Nephron progenitor cell (in vitro differentiated cells): Measurements from ENCODE around the gene IQCN.
"Not testable (repeated sequence)": the region's sequence is repeated elsewhere in the genome, so short reads cannot be mapped to it uniquely, and the experiment has no call there.

ENCODE experiments used
- DNase-seq: peaks from one replicate; pipeline ENCODE4 v3.0.0; 2021
- H3K27ac Mint-ChIP-seq: 2 replicates; pipeline ENCODE4 v1.8.0; 2021; ENCODE audit warnings: mild to moderate bottlenecking, moderate library complexity, mixed read lengths
- H3K27me3 Mint-ChIP-seq: 2 replicates; pipeline ENCODE4 v1.8.0; 2021; ENCODE audit warnings: mild to moderate bottlenecking, low read depth, mixed read lengths; ENCODE audit not compliant: poor library complexity
- H3K36me3 Mint-ChIP-seq: 2 replicates; pipeline ENCODE4 v1.8.0; 2021; ENCODE audit warnings: low read depth, mixed read lengths
- H3K4me1 Mint-ChIP-seq: 2 replicates; pipeline ENCODE4 v1.8.0; 2021; ENCODE audit warnings: mixed read lengths
- H3K4me3 Mint-ChIP-seq: 2 replicates; pipeline ENCODE4 v1.8.0; 2021; ENCODE audit warnings: mild to moderate bottlenecking, moderate library complexity, mixed read lengths
- H3K9me3 Mint-ChIP-seq: 2 replicates; pipeline ENCODE4 v1.8.0; 2021; ENCODE audit warnings: mild to moderate bottlenecking, moderate library complexity, mixed read lengths
- CTCF ChIP-seq: fragments of 200-600 bp; sonication (generic); IDR thresholded peaks from 2 replicates; pipeline ENCODE4 v1.5.0; 2021; ENCODE audit warnings: antibody characterized with exemption

The IQCN gene

GRCh38 chr19:18216789-18217188, 57.5 kb downstream of the IQCN start:
- Mint-ChIP-seq H3K9me3 (no peaks in the 10 kb centered on the region), H3K27ac (no peak overlapping the region), H3K27me3 (peaks cover 56% of the 10 kb centered on the region), H3K36me3 (no peaks in the 10 kb centered on the region), H3K4me3 (no peak overlapping the region), H3K4me1 (peaks cover 14% of the 10 kb centered on the region)
- TF ChIP-seq CTCF: no peak
- DNase-seq: no peak

- no peak overlapping the region for H3K4me3 Mint-ChIP-seq
- no peaks in the 10 kb centered on the region for H3K9me3 Mint-ChIP-seq
- no peak for TF ChIP-seq CTCF
- peaks cover 48% of the 10 kb centered on the region for H3K27me3 Mint-ChIP-seq
- H3K4me1 Mint-ChIP-seq: peaks cover 16% of the 10 kb centered on the region
- H3K36me3 Mint-ChIP-seq: no peaks in the 10 kb centered on the region
- no peak overlapping the region for H3K27ac Mint-ChIP-seq
- no peak for DNase-seq
These were observed 59.3 kb downstream of the IQCN start for GRCh38 chr19:18214779-18215433.

- DNase-seq: no peak
- peaks cover 39% of the 10 kb centered on the region for H3K27me3 Mint-ChIP-seq
- peaks cover 22% of the 10 kb centered on the region for H3K4me1 Mint-ChIP-seq
- H3K27ac Mint-ChIP-seq: no peak overlapping the region
- H3K4me3 Mint-ChIP-seq: no peak overlapping the region
- no peaks in the 10 kb centered on the region for H3K36me3 Mint-ChIP-seq
- no peaks in the 10 kb centered on the region for H3K9me3 Mint-ChIP-seq
- TF ChIP-seq CTCF: no peak
These were observed 62.6 kb downstream of the IQCN start for GRCh38 chr19:18211683-18212082.

GRCh38 chr19:18209912-18210311, 64.3 kb downstream of the IQCN start:
- not testable (repeated sequence) for H3K4me3 Mint-ChIP-seq, H3K27ac Mint-ChIP-seq, H3K36me3 Mint-ChIP-seq, DNase-seq, H3K9me3 Mint-ChIP-seq
- peaks cover 42% of the 10 kb centered on the region for H3K27me3 Mint-ChIP-seq
- peaks cover 29% of the 10 kb centered on the region for H3K4me1 Mint-ChIP-seq

- peak; percentile 55 for TF ChIP-seq CTCF
- DNase-seq: peak; percentile 58
- no peaks in the 10 kb centered on the region for H3K36me3 Mint-ChIP-seq
- no peak overlapping the region for H3K27ac Mint-ChIP-seq
- peaks cover 29% of the 10 kb centered on the region for H3K4me1 Mint-ChIP-seq
- H3K4me3 Mint-ChIP-seq: no peak overlapping the region
- H3K27me3 Mint-ChIP-seq: peaks cover 39% of the 10 kb centered on the region
- H3K9me3 Mint-ChIP-seq: no peaks in the 10 kb centered on the region
These were observed 65.9 kb downstream of the IQCN start for GRCh38 chr19:18208098-18208951.
